GM13976 (cell line): ENCODE results near the gene TPM1.

ENCODE experiments used
- DNase-seq: peaks from one replicate; pipeline ENCODE4 v3.0.0; 2012; ENCODE audit warnings: low spot score
- in situ Hi-C: fragments of 300-500 bp; cut with MboI; formaldehyde crosslinking; loops from one replicate; pipeline ENCODE4 v1.12.0; 2022; ENCODE audit warnings: low sequenced_read_pairs, mixed read lengths, inconsistent platforms; ENCODE audit not compliant: unreplicated experiment
- TF ChIP-seq, protein P1 (sequence below): IDR thresholded peaks from 2 replicates; pipeline ENCODE4 v1.5.1; 2012; ENCODE audit warnings: borderline replicate concordance, mild to moderate bottlenecking; ENCODE audit not compliant: insufficient read depth; ENCODE audit errors: extremely low read depth, missing control alignments, control extremely low read depth

Gene TPM1

DNA sequence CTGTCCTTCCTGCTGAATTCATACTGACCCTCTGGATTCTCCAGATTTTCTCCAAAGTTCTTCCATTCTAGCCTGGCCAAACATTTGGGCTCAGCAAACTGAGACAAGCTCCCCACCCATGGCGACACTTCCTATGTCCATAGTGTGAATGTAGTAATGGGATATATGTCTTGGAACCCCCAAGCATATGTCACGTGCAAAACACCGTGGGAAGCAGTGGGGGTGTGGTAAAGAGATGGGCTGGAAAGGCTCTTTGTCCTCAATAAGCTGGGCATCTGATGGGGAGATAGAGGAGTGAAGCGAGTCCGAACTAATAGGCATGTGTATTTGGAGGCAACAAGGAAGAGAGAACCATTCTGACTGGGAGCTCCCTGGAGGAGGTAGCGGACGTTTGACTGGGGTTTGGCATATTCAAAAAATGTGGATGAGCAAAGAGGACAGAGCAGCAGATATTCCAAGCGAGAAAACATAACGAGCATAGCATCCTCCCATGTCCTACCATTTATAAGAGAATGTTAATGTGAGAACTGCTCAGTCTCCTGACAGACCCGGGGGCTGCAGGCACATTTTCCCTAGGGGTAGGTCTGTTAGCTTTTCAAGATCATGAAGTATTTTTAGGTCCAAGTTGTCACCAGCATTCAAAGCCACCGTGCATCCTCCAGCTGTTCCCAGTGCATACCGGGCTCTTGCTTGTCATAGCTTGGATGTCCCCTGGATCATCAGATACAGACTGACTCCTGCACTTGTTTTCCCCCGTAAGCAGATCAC, 25.6 kb downstream of the TPM1 start:
- in situ Hi-C loops: no loop called here
- TF ChIP-seq, protein P1, sequence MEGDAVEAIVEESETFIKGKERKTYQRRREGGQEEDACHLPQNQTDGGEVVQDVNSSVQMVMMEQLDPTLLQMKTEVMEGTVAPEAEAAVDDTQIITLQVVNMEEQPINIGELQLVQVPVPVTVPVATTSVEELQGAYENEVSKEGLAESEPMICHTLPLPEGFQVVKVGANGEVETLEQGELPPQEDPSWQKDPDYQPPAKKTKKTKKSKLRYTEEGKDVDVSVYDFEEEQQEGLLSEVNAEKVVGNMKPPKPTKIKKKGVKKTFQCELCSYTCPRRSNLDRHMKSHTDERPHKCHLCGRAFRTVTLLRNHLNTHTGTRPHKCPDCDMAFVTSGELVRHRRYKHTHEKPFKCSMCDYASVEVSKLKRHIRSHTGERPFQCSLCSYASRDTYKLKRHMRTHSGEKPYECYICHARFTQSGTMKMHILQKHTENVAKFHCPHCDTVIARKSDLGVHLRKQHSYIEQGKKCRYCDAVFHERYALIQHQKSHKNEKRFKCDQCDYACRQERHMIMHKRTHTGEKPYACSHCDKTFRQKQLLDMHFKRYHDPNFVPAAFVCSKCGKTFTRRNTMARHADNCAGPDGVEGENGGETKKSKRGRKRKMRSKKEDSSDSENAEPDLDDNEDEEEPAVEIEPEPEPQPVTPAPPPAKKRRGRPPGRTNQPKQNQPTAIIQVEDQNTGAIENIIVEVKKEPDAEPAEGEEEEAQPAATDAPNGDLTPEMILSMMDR: no peak
- no peak for DNase-seq

DNA sequence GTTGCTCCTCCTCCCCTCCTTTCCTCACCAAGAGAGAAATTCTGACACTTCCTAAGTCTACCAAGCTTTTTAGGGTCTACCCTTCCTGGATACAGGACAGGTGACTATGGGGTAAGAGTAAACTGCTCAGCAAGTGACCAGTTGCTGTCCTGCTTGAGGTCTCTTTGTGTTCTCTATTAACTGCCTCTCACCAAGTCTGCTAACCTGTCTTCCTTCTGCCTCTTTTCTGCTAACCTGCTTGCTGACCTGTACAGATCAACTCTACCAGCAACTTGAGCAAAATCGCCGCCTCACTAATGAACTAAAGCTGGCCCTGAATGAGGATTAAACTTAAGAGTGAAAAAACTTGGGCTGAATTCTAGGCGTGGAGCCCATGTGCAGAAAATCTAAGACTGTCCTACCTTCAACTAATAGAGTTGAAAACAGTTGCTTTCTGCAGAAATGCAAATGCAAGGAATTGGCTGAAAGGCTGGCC, 27.1 kb downstream of the TPM1 start:
- TF ChIP-seq, protein P1: no peak
- in situ Hi-C loops: no loop called here
- no peak for DNase-seq

DNA sequence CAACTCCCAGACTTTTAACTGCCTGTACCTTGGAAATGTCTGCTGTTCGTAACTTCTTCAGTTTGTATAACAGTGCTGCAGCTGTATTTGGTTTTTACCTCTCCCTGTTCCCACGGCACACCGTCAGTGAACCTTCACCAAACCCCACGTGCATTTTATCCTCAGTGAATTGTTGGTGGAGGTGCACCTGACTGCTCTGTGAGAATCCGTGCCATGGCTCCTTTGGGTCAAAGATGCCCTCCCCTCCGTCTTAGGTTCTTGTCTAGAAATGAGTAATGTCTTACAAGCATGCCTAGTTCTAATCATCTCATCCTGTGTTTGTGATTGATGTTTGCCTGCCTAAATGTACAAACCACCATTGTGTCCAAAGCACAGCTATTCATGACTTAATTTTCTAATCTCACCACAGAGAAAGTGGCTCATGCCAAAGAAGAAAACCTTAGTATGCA, 28.2 kb downstream of the TPM1 start:
- in situ Hi-C loops: no loop called here
- no peak for DNase-seq

DNA sequence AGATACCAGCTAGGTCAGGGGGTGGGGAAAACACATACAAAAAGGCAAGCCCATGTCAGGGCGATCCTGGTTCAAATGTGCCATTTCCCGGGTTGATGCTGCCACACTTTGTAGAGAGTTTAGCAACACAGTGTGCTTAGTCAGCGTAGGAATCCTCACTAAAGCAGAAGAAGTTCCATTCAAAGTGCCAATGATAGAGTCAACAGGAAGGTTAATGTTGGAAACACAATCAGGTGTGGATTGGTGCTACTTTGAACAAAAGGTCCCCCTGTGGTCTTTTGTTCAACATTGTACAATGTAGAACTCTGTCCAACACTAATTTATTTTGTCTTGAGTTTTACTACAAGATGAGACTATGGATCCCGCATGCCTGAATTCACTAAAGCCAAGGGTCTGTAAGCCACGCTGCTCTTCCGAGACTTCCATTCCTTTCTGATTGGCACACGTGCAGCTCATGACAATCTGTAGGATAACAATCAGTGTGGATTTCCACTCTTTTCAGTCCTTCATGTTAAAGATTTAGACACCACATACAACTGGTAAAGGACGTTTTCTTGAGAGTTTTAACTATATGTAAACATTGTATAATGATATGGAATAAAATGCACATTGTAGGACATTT, 28.9 kb downstream of the TPM1 start:
- TF ChIP-seq, protein P1: no peak
- no peak for DNase-seq
- in situ Hi-C loops: no loop called here

More for the DNA sequence above, 28.2 kb downstream of the TPM1 start:
- TF ChIP-seq, protein P1: no peak

DNA sequence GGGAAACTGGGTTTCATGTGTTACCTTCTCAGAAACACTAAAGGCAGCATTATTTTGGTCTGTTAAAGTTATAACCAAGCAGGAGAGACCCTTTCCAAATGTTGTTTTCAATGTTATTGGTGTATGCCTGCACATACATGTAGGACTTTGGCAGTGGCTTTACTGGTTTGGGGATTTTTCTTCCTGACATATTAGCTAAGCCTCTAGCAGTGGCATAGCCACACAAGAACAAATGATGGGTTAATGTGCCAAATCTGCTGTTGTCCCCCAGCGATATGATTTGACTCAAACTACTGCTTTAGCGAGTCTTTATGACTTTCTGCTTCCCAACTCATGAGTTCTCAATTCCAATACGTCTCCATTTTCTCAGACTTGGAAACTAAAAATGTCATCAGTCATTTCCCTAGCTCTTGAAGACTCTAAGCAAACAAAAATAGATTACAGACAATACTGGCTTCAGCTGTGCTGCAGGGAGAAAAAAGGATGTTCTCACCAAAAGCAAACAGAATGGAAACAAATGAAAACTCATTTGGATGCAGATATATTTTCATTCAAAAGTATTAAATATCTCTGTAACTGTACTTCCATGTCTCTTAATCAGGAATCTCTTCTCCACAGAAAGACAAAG, 29.6 kb downstream of the TPM1 start:
- DNase-seq: no peak

DNA sequence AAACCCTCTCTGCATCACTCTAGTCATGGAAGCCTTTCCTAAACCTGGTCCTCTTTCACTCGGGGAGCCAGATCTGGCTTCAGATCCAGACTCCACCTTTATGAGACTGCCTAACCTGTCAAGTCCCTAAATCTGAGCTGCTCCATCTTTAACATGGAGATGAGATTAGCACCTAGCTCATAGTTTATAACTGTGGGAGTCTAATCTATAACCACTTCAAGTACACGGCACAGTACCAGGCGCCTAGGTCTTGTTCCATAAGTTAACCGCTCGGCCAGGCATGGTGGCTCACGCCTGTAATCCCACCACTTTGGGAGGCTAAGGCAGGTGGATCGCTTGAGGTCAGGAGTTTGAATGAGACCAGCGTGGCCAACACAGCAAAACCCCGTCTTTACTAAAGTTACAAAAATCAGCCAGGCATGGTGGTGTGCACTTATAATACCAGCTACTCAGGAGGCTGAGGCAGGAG, 30.3 kb downstream of the TPM1 start:
- in situ Hi-C loops: no loop called here
- TF ChIP-seq, protein P1: no peak
- DNase-seq: no peak

More for the DNA sequence above, 29.6 kb downstream of the TPM1 start:
- TF ChIP-seq, protein P1: no peak
- in situ Hi-C loops: no loop called here
